ENCODE data around the gene RNASE12. TPM values are rescaled to one million over a fixed set of nuclear protein-coding genes. Genes with fewer than 3 reads are reported as not detected.
A peak's percentile ranks its signal among the peaks of the same experiment; 100 is the strongest.

The RNASE12 gene
- total RNA-seq, 1 donor from 2014 or later, result not detected

GRCh38 chr14:20614038-20614840, 23.1 kb upstream of the RNASE12 start:
- Mint-ChIP-seq H3K4me3 (ENCODE audit: unreplicated experiment) (no peak overlapping the region), H3K4me1 (ENCODE audit: unreplicated experiment) (peaks cover 17% of the 10 kb centered on the region), H3K36me3 (ENCODE audit: low read depth, unreplicated experiment) (no peaks in the 10 kb centered on the region), H3K27ac (ENCODE audit: unreplicated experiment) (no peak overlapping the region), H3K9me3 (ENCODE audit: unreplicated experiment) (no peaks in the 10 kb centered on the region), H3K27me3 (ENCODE audit: unreplicated experiment) (no peaks in the 10 kb centered on the region)
- DNase-seq (ENCODE audit: low spot score), result peak; percentile 26
- no peak for TF ChIP-seq CTCF (IDR thresholded peaks at IDR 0.05; ENCODE audit: unreplicated experiment)

GRCh38 chr14:20613094-20614037, 22.2 kb upstream of the RNASE12 start:
- no peak overlapping the region for H3K4me3 Mint-ChIP-seq (ENCODE audit: unreplicated experiment)
- H3K4me1 Mint-ChIP-seq (ENCODE audit: unreplicated experiment), result peaks cover 12% of the 10 kb centered on the region
- peak; percentile 76 for DNase-seq (ENCODE audit: low spot score)
- no peaks in the 10 kb centered on the region for H3K27me3 Mint-ChIP-seq (ENCODE audit: unreplicated experiment)
- no peak overlapping the region for H3K27ac Mint-ChIP-seq (ENCODE audit: unreplicated experiment)
- H3K9me3 Mint-ChIP-seq (ENCODE audit: unreplicated experiment), result no peaks in the 10 kb centered on the region
- H3K36me3 Mint-ChIP-seq (ENCODE audit: low read depth, unreplicated experiment), result no peaks in the 10 kb centered on the region
- peak; percentile 96 for TF ChIP-seq CTCF (IDR thresholded peaks at IDR 0.05; ENCODE audit: unreplicated experiment)

DNA sequence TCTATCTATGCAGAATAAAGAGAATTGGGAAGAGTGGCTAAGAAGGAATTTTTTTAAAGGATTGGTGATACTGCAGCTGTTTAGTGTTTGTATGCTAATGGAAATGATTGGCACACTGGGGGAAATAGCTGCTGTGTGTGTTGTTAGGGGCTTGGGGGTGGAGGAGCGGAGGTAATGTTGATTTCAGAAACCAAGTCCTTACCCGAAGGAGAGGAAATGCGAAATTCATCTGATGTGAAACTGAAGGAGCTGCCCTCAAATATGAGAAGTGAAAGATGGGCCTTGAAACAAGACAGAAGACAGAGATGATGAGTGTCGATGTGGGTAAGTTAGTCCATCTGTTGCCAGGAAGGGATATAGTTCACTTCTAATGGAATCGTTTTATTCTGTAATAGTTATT, 21.2 kb upstream of the RNASE12 start:
- H3K27ac Mint-ChIP-seq (ENCODE audit: unreplicated experiment), result no peak overlapping the region
- no peak overlapping the region for H3K4me3 Mint-ChIP-seq (ENCODE audit: unreplicated experiment)
- peaks cover 6% of the 10 kb centered on the region for H3K4me1 Mint-ChIP-seq (ENCODE audit: unreplicated experiment)
- no peak for DNase-seq (ENCODE audit: low spot score)
- TF ChIP-seq CTCF (IDR thresholded peaks at IDR 0.05; ENCODE audit: unreplicated experiment), result no peak
- no peaks in the 10 kb centered on the region for H3K36me3 Mint-ChIP-seq (ENCODE audit: low read depth, unreplicated experiment)
- no peaks in the 10 kb centered on the region for H3K27me3 Mint-ChIP-seq (ENCODE audit: unreplicated experiment)
- no peaks in the 10 kb centered on the region for H3K9me3 Mint-ChIP-seq (ENCODE audit: unreplicated experiment)

DNA sequence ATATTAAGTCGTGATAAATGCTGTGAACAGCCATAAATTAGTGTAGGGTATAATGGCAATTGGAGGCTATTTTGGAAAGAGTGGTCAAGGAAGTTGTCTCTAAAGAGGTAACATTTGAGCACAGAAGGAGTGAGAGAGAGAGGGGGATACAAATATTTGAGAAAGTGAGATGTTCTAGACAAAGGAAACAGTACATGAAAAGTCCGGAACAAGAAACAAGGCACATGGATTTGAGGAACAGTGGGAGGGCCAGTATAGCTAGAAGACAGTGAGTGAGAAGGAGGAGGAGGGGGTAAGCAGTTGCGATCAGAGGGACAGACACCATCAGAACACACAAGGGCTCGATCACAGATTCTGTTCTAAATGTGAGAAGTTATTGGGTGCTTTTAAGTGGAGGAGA, 20.1 kb upstream of the RNASE12 start:
- Mint-ChIP-seq H3K4me1 (ENCODE audit: unreplicated experiment) (peaks cover 6% of the 10 kb centered on the region), H3K9me3 (ENCODE audit: unreplicated experiment) (no peaks in the 10 kb centered on the region), H3K27ac (ENCODE audit: unreplicated experiment) (no peak overlapping the region), H3K4me3 (ENCODE audit: unreplicated experiment) (no peak overlapping the region), H3K27me3 (ENCODE audit: unreplicated experiment) (no peaks in the 10 kb centered on the region), H3K36me3 (ENCODE audit: low read depth, unreplicated experiment) (no peaks in the 10 kb centered on the region)
- no peak for DNase-seq (ENCODE audit: low spot score)
- no peak for TF ChIP-seq CTCF (IDR thresholded peaks at IDR 0.05; ENCODE audit: unreplicated experiment)

Measured in endothelial cell (in vitro differentiated cells).